ENCODE results near the gene CPLANE1.
"Not testable (repeated sequence)": the region's sequence is repeated elsewhere in the genome, so short reads cannot be mapped to it uniquely, and the experiment has no call there.

Gene CPLANE1

DNA sequence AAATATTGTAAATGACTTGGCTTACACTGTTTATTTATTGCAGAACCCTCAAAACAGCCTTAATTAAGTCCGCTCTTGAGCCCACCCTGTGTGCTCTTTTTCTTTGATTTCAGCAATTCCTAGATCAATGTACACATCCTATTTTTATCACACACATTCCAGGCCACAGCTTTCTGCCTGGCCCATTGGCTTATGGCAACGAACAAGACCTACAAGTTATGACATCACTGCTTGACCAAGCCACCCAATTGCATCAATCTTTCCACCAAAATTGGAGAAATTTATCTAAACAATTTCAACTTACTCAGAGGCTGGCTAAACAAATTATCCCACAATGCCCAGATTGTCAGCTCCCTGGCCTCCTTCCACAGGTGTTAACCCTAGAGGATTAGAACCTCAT is 158.4 kb downstream of the CPLANE1 start:
- no peak for DNase-seq (ENCODE audit: low read depth)
- H3K4me3 ChIP-seq (ENCODE audit: low read length): no peak overlapping the region
- TF ChIP-seq, protein P1, sequence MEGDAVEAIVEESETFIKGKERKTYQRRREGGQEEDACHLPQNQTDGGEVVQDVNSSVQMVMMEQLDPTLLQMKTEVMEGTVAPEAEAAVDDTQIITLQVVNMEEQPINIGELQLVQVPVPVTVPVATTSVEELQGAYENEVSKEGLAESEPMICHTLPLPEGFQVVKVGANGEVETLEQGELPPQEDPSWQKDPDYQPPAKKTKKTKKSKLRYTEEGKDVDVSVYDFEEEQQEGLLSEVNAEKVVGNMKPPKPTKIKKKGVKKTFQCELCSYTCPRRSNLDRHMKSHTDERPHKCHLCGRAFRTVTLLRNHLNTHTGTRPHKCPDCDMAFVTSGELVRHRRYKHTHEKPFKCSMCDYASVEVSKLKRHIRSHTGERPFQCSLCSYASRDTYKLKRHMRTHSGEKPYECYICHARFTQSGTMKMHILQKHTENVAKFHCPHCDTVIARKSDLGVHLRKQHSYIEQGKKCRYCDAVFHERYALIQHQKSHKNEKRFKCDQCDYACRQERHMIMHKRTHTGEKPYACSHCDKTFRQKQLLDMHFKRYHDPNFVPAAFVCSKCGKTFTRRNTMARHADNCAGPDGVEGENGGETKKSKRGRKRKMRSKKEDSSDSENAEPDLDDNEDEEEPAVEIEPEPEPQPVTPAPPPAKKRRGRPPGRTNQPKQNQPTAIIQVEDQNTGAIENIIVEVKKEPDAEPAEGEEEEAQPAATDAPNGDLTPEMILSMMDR (IDR thresholded peaks at IDR 0.05; ENCODE audit: insufficient read depth, low read depth, low read length, missing control alignments): no peak

DNA sequence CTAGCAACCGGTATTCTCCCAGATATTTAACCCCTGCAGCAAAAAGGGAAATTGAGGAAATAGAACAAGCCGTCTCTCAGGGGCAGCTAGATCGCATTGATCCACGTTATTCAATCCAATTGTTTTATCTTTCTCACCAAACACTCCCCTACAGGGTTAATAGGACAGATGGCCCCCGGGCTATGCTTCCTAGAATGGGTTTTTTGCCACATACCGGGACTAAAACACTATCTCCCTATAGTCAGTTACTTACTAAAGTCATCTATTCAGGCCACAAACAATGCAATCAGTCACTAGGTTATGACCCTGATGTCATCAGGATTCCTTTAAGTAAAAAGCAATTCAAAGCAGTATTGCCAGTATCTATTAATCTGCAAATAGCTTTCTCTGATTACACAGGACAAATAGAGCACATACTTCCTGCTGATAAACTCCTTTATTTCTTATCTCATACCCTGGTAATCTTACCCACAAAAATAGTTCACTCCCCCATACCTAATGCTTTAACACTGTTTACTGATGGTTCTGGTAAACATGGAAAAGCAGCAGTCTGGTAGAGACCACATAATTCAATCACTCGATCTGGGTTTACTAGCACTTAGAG is 159.0 kb downstream of the CPLANE1 start:
- DNase-seq (ENCODE audit: low read depth): no peak
- H3K4me3 ChIP-seq (ENCODE audit: low read length): no peak overlapping the region
- TF ChIP-seq, protein P1 (IDR thresholded peaks at IDR 0.05; ENCODE audit: insufficient read depth, low read depth, low read length, missing control alignments): no peak

DNA sequence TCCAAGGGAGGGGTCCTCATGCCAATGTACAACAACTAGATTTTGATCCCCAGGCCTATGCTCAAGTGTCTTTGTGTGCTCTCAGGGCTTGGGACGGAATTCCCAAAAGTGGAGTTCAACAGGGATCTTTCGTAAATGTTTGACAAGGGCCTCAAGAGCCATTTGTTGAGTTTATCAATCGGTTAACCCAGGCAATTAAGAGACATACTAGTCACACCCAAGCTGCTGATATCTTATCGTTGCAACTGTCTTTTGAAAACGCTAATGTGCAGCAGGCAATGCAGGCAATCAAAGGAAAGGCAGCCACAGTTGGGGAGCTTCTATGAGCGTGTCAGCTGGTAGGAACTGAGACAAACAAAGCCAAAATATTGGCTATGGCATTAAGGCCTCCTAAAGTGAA is 161.2 kb downstream of the CPLANE1 start:
- TF ChIP-seq, protein P1 (IDR thresholded peaks at IDR 0.05; ENCODE audit: insufficient read depth, low read depth, low read length, missing control alignments): no peak
- H3K4me3 ChIP-seq (ENCODE audit: low read length): no peak overlapping the region
- no peak for DNase-seq (ENCODE audit: low read depth)

DNA sequence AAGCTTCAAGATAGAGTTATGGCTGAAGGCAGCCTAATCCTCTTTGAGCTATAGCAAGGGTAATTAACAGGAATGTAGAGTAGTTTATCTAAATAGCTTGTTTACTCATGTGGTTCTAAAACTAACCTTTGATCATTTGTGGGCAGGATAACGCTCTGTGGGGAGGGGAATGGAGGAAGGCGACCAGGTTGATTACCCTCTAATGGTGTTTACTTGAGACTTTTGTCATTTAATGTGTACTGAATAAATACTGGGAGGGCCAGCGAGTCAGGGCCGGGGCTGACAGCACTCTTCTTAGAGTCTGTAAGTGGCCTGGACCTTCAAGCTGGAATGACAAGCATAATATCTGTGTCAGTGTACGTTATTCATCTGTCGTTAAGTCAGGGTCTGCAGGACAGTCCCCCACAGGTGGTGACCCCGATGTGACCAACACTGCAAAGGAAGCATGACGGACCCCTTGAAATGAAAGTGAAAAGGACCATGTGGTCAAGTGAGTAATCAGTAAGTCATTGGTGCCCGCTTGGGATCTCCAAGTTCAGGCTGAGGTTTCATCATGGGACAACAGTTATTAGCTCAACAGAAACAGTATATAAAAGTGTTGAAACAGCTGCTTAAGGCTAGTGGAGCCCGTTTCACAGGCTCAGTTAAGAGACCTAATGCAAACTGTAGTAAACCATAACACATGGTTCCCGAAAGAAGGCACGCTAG is 162.6 kb downstream of the CPLANE1 start:
- DNase-seq (ENCODE audit: low read depth): no peak
- H3K4me3 ChIP-seq (ENCODE audit: low read length): no peak overlapping the region
- TF ChIP-seq, protein P1 (IDR thresholded peaks at IDR 0.05; ENCODE audit: insufficient read depth, low read depth, low read length, missing control alignments): no peak

DNA sequence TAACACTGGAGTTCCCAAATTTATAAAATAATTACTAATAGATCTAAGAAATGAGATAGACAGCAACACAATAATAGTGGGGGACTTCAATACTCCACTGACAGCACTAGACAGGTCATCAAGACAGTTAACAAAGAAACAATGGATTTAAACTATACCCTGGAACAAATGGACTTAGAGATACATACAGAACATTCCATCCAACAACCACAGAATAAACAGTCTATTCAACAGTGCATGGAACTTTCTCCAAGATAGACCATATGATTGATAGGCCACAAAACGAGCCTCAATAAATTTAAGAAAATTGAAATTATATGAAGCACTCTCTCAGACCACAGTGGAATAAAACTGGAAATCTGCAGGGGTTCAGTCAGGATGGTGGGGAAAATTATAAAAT is 163.2 kb downstream of the CPLANE1 start:
- not testable (repeated sequence) for H3K4me3 ChIP-seq (ENCODE audit: low read length); DNase-seq (ENCODE audit: low read depth)

DNA sequence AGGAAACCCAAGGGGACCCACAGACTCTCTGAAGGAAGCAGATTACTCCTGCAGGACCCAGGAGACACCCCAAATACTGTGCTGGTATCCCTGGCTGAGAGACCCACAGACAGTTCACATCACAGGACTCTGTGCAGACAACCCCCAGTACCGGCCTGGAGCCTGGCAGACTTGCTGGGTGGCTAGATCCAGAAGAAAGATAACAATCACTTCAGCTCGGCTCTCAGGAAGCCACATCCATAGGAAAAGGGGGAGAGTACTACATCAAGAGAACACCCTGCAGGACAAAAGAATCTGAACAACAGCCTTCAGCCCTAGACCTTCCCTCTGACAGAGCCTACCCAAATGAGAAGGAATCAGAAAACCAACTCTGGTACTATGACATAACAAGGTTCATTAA is 166.2 kb downstream of the CPLANE1 start:
- not testable (repeated sequence) for DNase-seq (ENCODE audit: low read depth); H3K4me3 ChIP-seq (ENCODE audit: low read length)

DNA sequence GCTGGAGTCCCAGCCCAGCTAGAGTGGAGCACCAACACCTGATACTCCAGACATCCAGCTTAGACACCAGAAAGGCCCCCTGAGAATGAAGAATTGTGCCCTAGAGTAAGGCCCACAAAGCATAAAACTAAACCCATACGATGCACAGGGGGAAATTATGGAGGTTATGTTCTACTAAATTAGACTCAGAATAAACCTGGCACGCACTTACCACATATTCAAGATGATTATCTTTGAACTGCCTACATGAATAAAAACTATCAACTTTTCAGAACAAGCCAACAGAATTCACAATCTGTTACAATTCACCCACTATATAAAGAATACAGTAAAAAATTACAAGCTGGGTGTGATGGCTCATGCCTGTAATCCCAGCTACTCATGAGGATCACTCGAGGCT is 168.5 kb downstream of the CPLANE1 start:
- no peak for DNase-seq (ENCODE audit: low read depth)
- TF ChIP-seq, protein P1 (IDR thresholded peaks at IDR 0.05; ENCODE audit: insufficient read depth, low read depth, low read length, missing control alignments): no peak
- H3K4me3 ChIP-seq (ENCODE audit: low read length): no peak overlapping the region

DNA sequence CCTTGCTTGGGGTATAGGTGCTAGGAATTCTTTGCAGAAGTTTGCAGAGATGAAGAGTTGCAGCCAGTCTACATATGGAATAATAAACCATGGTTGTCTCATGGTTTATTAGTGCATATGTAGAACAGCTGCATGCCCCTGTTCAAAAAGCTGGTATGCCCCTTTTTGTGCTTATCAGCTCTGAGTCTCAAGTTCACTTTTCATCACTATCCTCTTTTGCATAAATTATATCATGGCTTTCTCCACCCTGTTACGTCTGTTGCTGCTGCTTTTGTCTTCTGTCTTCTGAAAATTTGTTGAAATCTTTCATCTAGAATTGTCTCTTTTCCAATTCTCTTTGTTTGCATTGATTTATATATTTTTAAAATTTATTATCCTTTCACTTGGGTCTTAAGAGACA is 172.0 kb downstream of the CPLANE1 start:
- DNase-seq (ENCODE audit: low read depth): no peak
- H3K4me3 ChIP-seq (ENCODE audit: low read length): no peak overlapping the region

More for the DNA sequence above, 172.0 kb downstream of the CPLANE1 start:
- TF ChIP-seq, protein P1 (IDR thresholded peaks at IDR 0.05; ENCODE audit: insufficient read depth, low read depth, low read length, missing control alignments): no peak
